NCI-H510A (cell line): ENCODE measurements around the gene SIPA1L3.
A peak's percentile ranks its signal among the peaks of the same experiment; 100 is the strongest.
"Not testable (repeated sequence)": the region's sequence is repeated elsewhere in the genome, so short reads cannot be mapped to it uniquely, and the experiment has no call there.

Experiments
- DNase-seq: peaks from one replicate; lab custom pipeline; 2025; lab: John Stamatoyannopoulos, UW

The SIPA1L3 gene

GRCh38 chr19:37906869-37907734 lies at the start of gene SIPA1L3:
Gene SIPA1L3 (plus strand): TSS chr19:37907208. CDS start chr19:38081566, 174,358 bp downstream.
- DNase-seq, result peak; percentile 96

- no peak for DNase-seq
Observed at GRCh38 chr19:37864501-37864900, 42.5 kb upstream of the SIPA1L3 start.

- DNase-seq, result not testable (repeated sequence)
Observed at GRCh38 chr19:37865930-37866329, 41.1 kb upstream of the SIPA1L3 start.

GRCh38 chr19:37867831-37868230 lies 39.2 kb upstream of the SIPA1L3 start:
- DNase-seq, result no peak

- no peak for DNase-seq
Observed at GRCh38 chr19:37869766-37870340, 37.2 kb upstream of the SIPA1L3 start.

- no peak for DNase-seq
Observed at GRCh38 chr19:37872383-37872782, 34.6 kb upstream of the SIPA1L3 start.

GRCh38 chr19:37874784-37875183 lies 32.2 kb upstream of the SIPA1L3 start:
- DNase-seq, result no peak

- DNase-seq, result no peak
Observed at GRCh38 chr19:37876032-37876431, 31.0 kb upstream of the SIPA1L3 start.

- no peak for DNase-seq
Observed at GRCh38 chr19:37877147-37877546, 29.9 kb upstream of the SIPA1L3 start.

GRCh38 chr19:37885392-37885791 lies 21.6 kb upstream of the SIPA1L3 start:
- DNase-seq, result no peak

GRCh38 chr19:37886571-37886970 lies 20.4 kb upstream of the SIPA1L3 start:
- no peak for DNase-seq

GRCh38 chr19:37893845-37894575 lies 13.0 kb upstream of the SIPA1L3 start:
- DNase-seq, result no peak

- no peak for DNase-seq
Observed at GRCh38 chr19:37896180-37896579, 10.8 kb upstream of the SIPA1L3 start.

GRCh38 chr19:37899453-37899852 lies 7.6 kb upstream of the SIPA1L3 start:
- DNase-seq, result no peak

- no peak for DNase-seq
Observed at GRCh38 chr19:37899966-37900365, 7.0 kb upstream of the SIPA1L3 start.

- DNase-seq, result peak; percentile 77
Observed at GRCh38 chr19:37902668-37903067, 4.3 kb upstream of the SIPA1L3 start.

GRCh38 chr19:37903096-37903495 lies 3.9 kb upstream of the SIPA1L3 start:
- DNase-seq, result no peak

GRCh38 chr19:37905946-37906868 lies 801 bp upstream of the SIPA1L3 start, which contains the start of gene WDR87:
Gene WDR87 (minus strand): TSS chr19:37906594. CDS start chr19:37898239, 8,355 bp downstream.
- DNase-seq, result peak; percentile 84

- DNase-seq, result no peak
Observed at GRCh38 chr19:37907735-37908455, 887 bp downstream of the SIPA1L3 start.

- DNase-seq, result no peak
Observed at GRCh38 chr19:37909661-37910199, 2.7 kb downstream of the SIPA1L3 start.

GRCh38 chr19:37914908-37915307 lies 7.9 kb downstream of the SIPA1L3 start:
- DNase-seq, result no peak
